Bone marrow (tissue), 2 donors: Measurements from ENCODE around the gene COA3.

Source experiments
- DNase-seq, 2 donors: peaks; one replicate each; lab custom pipeline; 2025; lab: John Stamatoyannopoulos, UW

COA3 gene

DNA sequence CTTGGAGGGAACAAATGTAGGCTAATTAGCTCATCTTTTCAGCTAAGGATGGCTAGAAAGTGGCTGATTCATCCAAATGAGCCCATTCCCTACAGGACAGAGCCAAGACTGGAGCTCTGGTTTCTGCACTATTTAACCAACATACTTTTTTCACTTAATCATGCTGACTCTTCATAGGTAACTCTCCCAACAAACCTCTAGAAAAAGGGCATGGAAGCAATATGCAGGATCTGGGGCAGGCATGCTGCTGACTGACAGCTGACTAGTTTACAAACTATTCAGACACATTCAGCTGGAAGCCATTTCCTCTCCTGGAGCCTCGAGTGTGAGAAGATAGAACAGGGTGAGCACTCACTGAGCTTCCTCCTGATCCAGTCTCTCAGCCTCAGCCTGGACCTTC is 19.4 kb upstream of the COA3 start:
- no peak for DNase-seq

DNA sequence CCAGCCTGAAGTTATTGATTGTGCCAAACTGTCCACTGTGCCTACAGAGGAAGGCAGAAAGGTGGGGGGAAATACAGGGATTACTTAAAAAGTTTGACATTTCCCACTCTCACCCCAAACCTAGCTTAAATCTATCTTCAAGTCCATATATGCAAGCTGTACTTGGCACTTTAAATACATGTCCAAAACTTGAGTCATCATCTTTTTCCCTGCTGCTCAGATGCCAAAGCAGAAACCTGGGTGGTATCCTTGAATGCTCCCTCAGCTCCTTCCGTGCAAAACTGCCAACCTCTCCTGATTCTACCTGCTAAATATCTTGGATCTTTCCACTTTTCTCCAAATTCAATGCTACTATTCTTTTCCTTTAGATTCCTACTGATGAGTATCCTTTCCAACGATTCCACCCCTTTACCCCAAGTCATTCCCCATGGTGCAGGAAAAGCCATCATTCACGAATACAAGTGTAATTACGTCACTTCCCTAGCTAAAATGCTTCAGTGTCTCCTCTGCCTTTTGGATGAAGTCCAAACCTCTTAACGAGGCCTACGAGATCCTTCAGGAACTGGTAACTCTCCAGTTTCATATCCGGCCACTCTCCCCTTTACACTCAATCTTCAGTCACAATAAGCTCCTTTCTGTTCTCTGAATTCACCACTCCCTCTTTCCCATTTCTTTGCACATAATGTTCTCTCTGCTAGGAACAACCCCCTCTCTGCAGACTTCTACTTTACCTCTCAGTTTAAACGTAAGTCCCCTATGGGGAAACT is 16.3 kb upstream of the COA3 start:
- no peak for DNase-seq

DNA sequence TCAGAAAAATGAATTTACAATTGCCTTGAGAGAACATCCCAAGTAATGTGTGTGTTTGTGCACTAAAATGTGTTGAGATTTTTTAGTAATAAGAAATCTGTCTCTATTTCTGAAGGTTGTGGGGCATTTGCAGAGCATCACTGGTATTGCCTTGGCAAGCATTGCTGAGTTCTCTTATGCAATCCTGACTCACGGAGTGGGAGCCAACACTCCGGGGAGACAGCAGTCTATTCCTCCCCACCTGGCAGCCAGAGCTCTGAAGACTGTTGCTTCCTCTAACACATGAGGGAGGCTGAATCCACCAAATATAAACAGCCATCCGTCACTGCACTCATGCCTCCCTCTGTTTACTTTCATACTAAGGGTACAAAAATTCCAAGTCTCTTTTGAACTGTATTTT is 10.7 kb upstream of the COA3 start:
- DNase-seq, result no peak

DNA sequence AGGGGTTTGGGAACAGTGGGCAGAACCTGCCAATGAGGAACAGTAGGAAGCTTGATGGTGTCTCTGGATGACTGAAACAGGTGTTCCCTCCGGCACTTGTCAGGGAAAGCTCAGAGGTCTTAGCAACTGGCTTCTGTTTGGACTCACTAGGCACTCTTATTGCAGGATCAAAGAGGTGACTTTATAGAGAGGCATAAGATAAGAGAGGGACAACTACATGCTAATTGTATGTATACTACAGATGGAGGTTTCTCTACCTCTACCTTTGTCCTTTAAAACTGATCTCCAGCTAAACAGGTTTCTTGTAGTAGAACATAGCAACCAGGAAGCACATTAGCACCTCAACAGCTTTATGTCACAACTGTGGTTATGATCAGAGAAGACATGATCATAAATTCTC is 7.7 kb upstream of the COA3 start:
- no peak for DNase-seq

DNA sequence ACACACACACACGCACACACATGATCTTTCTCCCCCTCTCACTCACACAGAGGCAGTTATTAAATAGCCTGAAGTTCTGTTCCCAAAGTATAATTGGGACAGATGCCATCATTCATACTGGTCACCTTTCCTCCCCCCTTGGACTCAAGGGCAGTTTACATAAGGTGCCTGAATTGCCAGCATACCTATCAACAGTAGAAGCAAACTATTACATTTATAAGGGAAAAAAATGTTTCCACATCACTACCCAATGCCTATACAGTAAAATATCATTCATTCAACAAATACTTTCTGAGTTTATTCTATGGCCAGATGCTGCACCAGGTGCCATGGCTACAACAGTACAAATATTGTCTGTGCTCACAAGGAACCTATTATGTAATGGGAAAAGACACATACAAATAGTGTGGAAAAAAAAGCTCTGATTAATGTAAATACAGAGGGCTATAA is 6.4 kb upstream of the COA3 start:
- no peak for DNase-seq

DNA sequence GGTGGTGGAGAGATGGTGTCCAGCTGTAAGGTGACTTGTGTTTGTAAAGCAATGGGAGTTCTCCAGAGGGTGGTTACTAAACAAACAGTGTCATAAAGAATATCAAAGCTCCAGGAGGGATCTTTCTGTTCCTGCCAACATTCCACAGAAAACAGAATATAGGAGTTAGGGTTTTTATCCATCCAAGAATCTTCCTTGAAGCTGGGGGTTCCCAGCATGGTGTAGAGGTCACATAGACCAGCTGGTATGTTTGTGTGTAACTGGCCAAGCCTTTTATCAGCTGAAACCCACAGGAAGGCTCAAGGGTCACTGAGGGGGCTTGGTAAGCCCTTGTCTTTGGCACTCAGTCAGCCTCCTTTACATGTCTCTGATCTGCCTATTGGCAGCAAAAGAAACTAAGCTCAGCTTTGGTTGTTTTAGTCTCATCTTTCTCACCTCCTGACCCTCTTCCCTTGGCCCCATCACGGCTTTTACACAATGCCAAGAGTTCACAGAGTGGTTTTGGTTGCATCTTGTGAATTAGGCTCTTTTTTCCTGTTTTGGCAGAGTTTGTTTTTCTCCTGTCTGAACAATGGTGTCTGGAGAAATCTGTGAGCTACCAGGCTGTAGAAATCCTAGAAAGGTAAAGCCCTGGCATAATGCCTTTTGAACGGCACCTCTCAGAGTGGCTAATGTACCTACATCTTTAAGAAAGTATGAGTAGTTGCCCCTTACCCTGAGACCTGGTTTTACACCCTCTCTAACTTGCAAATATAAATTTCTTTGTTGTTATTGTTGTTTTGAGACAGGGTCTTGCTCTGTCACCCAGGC is 4.8 kb upstream of the COA3 start:
- no peak for DNase-seq

DNA sequence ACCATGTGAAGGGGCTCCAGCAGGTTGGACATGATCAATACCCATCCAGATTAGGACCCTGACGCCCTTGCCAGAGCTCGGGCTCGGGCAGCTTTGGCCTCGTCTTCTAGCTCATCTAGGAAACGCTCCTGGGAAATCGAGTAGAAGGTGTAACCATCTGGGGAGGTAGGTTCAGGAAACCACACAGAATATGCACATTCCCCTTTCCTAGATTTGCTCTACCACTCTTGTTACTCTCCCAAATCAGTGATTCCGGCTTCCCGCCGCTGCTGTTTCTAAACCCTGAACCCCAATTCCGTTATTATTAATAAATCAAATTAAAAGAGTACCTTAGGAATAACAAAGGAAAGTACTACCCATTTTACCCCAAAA is 507 bp downstream of the COA3 start:
- DNase-seq, result no peak

DNA sequence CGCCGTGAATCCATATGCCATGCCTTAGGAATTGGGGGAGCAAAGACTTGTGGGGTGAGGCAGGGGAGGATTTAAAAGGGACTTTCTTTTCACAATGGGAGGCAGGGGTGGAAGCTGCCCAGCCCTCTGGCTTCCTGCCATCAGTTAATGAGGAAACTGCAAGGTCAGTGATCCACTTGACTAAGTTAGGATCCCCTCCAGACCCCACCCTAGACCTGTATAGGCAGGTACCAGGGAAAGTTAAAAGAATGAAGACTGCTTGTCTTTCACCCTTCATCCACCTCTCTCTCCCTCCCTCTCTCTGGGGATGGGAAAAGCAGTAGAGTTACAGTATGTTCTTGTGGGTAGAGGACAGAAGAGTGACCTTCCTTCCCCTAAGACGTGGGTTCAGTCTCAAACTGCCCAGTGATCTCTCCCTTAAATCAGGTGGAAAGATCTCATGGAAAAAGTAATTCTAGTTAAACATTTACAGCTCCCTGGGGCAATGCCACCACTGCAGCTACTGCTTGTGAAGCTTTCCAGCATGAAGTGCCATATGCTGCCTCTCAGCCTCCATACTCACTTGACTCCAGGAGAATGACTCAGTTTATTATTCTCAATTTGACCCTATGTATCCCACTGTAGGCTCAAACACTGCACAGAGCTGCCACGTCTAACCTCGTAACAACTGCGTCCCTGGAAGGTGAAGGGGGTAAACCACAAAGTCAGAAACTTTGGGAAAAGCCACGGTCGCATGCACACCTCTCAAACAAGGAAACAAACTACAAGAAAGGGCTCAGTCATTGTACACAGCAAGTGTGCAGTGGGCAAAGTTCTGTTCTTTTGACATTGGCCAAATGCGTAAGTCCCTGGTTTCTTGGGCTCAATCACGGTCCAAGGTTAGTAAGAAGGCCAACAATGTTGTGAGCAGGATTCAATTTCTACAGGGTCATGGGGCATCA is 1.2 kb downstream of the COA3 start:
- no peak for DNase-seq

DNA sequence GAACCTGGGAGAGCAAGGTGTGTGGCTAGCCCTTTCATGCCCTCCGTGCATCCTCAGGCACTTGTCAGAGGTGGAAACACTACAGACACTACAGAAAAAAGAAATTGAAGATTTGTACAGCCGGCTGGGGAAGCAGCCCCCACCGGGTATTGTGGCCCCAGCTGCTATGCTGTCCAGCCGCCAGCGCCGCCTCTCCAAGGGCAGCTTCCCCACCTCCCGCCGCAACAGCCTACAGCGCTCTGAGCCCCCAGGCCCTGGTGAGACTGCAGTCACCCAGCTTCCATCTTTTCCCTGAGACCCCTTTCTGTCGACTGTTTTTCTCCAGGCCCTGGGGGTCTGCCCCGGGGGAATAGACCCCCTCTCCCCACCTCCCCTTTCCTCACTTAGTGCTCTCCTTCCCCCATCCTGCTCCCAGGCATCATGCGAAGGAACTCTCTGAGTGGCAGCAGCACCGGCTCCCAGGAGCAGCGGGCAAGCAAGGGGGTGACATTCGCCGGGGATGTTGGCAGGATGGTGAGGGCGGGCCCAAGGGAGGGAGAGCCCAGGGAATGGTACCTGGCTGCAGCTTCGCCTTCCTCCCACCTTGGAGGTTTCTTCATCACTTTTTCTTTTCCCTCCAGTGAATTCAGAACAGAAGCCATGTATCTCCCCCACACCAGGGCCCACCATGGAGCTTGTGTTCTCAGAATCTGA is 2.3 kb downstream of the COA3 start:
- DNase-seq, result no peak

DNA sequence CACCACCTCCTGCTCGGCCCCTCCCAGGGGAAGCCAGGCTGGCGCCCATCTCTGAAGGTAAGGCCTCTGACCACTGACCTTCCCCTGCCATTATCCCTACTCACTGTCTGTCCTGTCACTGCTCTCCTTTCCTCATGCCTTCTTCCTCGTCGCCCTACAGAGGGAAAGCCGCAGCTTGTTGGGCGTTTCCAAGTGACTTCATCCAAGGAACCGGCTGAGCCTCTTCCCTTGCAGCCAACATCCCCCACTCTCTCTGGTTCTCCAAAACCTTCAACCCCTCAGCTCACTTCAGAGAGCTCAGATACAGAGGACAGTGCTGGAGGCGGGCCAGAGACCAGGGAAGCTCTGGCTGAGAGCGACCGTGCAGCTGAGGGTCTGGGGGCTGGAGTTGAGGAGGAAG is 3.0 kb downstream of the COA3 start:
- DNase-seq, result no peak

DNA sequence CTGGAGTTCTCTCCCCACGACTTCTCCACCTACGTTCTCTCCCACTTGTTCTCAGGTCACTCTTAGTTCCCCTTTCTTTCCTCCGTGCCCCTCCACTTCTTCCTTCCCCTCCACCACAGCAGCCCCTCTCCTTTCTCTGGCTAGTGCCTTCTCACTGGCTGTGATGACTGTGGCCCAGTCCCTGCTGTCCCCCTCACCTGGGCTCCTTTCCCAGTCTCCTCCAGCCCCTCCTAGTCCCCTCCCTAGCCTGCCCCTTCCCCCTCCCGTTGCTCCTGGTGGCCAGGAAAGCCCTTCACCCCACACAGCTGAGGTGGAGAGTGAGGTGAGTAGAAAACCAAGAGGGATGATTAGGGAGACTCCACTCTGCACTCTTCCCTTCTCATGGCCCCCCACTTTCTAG is 3.4 kb downstream of the COA3 start:
- no peak for DNase-seq

DNA sequence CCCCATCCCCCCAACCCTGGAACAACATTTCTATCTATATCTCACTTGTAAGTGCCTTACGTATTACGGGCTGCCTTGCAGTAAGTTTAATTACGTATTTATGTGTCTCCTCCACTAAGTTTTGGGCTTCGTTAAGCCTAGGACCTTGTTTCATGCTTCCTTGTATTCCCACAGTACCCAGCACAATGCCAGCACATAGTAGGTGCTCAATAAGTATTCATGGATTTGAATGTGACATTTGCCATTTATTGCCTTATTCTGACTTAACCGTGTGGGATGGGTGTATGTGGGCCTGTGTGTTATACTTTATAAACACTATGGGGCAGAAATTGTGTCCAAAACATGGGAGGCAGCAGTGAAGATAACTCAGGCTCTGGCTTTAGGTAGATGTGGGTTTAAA is 6.0 kb downstream of the COA3 start:
- DNase-seq, result no peak

DNA sequence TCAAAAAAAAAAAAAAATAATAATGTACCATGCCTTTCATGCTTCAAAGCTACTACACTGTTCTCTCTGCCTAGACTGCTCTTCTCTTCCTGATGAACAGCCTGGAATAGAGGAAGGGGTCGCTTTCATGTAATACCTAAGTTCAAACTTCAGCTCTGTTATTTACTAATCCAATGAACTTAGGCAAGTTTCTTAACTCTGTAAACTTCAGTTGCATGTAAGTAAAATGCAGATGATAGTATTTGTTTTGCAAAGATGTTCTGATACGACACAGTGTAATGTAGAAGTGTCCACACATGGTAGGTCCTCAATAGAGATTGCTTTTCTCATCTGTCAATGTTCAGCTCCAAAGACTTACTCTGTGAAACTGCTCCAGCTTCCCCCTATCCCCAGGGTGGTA is 6.6 kb downstream of the COA3 start:
- DNase-seq, result no peak

DNA sequence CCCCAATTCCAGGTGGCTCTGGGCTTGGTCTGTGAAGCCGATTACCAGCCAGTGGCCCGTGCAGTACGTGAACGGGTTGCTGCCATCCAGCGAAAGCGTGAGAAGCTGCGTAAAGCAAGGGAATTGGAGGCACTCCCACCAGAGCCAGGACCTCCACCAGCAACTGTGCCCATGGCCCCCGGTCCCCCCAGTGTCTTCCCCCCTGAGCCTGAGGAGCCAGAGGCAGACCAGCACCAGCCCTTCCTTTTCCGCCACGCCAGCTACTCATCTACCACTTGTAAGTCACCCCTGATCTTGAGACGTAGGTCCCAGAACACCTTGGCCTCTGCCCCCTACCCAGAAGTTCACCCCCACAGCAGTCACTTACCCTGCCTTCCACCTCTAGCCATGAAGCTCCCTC is 11.2 kb downstream of the COA3 start:
- DNase-seq, result no peak

DNA sequence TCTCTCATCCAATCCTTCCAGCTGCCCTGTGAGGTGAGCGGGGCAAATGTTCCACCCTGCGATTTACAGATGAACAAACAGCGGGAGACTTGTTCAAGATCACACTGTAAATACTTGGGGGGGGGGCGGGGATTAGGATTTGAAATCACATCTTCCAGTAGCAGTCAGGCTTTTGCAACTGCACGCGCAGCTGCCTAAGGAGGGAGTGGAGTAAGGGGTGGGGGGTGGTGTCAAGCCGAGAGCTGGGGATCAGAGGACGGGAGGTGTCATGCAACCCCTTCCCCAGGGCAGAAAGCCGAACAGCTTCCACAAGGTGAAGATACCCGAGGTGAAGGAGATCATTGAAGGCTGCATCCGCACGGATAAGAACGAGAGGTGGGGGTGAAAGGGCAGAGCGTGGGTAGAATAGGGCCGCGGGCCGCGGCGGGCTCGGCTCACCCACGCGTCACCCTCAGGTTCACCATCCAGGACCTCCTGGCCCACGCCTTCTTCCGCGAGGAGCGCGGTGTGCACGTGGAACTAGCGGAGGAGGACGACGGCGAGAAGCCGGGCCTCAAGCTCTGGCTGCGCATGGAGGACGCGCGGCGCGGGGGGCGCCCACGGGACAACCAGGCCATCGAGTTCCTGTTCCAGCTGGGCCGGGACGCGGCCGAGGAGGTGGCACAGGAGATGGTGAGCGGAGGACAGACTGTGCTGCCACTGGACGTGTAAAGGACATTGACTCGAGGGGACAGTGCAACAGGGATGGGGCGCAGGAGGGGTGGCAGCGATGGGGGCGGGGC is 13.5 kb downstream of the COA3 start:
- no peak for DNase-seq

DNA sequence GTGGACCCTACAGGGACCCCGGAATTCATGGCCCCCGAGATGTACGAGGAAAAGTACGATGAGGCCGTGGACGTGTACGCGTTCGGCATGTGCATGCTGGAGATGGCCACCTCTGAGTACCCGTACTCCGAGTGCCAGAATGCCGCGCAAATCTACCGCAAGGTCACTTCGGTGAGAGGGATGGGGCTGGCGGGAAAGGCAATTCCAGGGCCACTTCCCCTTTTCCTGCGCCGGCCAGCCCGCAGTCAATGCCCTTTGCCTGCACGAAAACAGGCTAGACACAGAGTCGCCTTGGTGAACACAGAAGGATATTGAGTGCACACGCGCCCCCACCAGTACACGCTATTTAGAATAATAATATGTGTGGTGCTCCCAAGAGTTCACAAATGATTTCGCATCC is 14.1 kb downstream of the COA3 start:
- DNase-seq, result no peak

DNA sequence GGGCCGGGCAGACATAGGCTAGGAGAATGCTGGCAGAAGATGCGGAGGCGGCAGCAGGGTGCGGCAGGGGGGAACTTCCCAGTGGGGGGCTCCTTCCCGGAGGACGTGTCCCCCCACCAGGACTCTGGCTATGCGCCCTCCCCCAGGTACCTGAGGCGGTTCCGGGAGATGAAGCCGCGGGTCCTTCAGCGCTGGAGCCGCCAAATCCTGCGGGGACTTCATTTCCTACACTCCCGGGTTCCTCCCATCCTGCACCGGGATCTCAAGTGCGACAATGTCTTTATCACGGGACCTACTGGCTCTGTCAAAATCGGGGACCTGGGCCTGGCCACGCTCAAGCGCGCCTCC is 14.7 kb downstream of the COA3 start:
- DNase-seq, result no peak

DNA sequence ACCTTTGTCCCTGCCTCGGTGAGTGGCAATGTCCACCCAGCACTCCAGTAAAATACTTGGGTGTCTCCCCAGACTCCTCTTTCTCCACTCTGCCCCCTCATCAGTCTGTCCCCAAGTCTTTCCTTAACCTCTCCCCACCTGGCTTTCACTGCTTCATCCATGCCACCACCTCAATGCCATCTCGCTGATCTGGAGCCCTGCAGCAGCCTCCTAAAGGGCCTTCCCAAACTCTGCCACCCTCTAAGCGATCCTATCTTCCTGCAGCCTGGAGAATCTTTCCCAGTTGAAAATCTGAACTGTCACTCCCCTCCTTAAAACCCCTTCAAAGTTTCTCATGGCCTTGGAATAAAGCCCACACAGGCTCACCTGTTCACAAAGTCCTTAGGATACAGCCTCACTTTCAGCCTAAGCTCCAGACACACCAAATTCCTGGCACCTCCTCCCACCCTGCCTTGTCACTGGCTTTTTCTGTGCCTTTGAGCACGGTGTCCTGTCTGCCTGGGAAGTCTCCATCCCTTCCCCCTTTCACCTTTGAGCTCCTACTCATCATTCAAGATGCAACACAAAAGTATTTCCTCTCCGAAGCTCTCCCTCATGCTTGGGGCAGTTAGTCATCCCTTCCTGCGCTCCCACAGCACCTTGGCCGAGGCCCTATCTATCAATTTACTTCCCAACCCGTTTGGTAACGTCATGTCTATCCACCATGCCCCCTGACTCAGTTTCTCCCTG is 15.3 kb downstream of the COA3 start:
- no peak for DNase-seq

DNA sequence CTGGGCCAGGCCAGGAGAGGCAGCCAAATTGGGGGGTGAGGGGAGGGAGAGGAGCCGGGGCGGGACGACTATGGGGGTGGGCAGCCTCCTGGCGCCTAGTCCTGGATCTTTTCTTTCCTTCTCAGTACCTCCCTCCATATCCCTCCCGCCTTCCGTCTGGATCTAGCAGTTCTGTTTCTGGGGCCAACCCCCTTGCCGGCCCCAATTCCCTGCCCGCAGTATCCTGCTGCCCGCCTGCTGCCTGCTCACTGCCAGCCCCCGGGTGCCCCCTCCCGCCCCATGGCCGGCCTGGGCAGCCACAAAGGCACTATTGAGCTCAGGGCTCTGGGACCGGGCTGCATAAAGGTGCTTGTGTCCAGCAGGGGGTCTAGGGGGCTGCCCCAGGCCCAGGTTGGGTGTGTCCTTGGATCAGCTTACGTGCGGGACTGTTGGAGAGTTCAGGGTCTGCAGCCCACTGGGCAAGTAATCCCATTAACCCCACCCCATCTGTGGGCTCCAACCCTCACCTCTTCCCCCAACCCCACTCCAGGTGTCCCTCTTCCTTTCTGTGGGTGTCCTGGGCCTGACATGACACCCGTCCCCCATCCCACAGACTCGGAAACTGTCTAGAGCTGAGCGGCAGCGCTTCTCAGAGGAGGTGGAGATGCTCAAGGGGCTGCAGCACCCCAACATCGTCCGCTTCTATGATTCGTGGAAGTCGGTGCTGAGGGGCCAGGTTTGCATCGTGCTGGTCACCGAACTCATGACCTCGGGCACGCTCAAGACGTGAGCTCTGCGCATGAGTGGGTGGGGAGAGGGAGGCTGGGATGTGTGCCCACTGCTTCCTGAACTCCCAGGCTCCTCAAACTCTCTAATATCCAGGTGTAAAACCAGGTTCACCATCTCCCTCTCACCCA is 16.1 kb downstream of the COA3 start:
- DNase-seq, result no peak
